HepG2 (cell line): Measurements from ENCODE around the gene COA1. TPM values are rescaled to one million over a fixed set of nuclear protein-coding genes. Genes with fewer than 3 reads are reported as not detected.
A peak's percentile ranks its signal among the peaks of the same experiment; 100 is the strongest.

ENCODE experiments used
- ATAC-seq: fragments of 200-7000 bp; cut with Tn5 transposase; 3 replicates; pipeline ENCODE4 v1.9.1; 2020; ENCODE audit warnings: mild to moderate bottlenecking, moderate library complexity
- BruUV-seq: library from RNA; stranded (reverse); fragments of 400-500 nt; replicated peaks from 2 replicates; lab custom pipeline; 2021; lab: Mats Ljungman, UMichigan
- CTCF ChIA-PET: fragments of 300-600 bp; formaldehyde crosslinking; extraction: SDS; loops from one replicate; lab custom pipeline; 2021; ENCODE audit warnings: low total read pairs, inconsistent platforms, low intra/inter-chr PET ratio; lab: Yijun Ruan, JAX
- POLR2A ChIA-PET: fragments of 350-600 bp; sonication (Branson Sonifier 250); formaldehyde crosslinking; loops from one replicate; lab custom pipeline; 2020; ENCODE audit warnings: antibody characterized with exemption, inconsistent platforms; lab: Yijun Ruan, JAX
- DNase-seq: peaks from one replicate; pipeline ENCODE4 v3.0.0-alpha.2; 2015; ENCODE audit warnings: low spot score
- FAIRE-seq: peaks from 3 replicates; lab custom pipeline; 2011; peaks lifted over from hg19 to GRCh38; lab: Jason Lieb, UNC
- H2AFZ ChIP-seq: one replicate; pipeline ENCODE4 v1.6.1; 2011; ENCODE audit warnings: low read length, inconsistent platforms
- H3K27ac ChIP-seq: fragments of 300-600 bp; 3 replicates; pipeline ENCODE4 v1.8.0; 2011; ENCODE audit warnings: mixed run types, mild to moderate bottlenecking, mixed read lengths, low read length, inconsistent platforms; ENCODE audit not compliant: insufficient read depth; ENCODE audit errors: extremely low read length
- H3K27me3 ChIP-seq, 2 experiments: fragments of 200-600 bp in 1 of 2; 2 replicates in 1 of 2; 3 replicates in 1 of 2; pipeline versions ENCODE4 v1.6.0 to v1.8.0; 2011; ENCODE audit warnings: low read length in 2 of 2, mild to moderate bottlenecking in 2 of 2, moderate library complexity in 2 of 2, inconsistent platforms in 1 of 2; ENCODE audit not compliant: insufficient read depth in 2 of 2, control insufficient read depth in 1 of 2
- H3K36me3 ChIP-seq, 2 experiments: fragments of 200-600 bp in 1 of 2; replicated peaks in 1 of 2; 2 replicates in 1 of 2; 3 replicates in 1 of 2; pipeline versions ENCODE4 v1.5.1 to v1.8.0; 2011; ENCODE audit warnings: low read length in 2 of 2, inconsistent platforms in 1 of 2; ENCODE audit not compliant: insufficient read depth in 2 of 2, control insufficient read depth in 1 of 2
- H3K4me1 ChIP-seq: 2 replicates; pipeline ENCODE4 v1.5.1; 2012; ENCODE audit warnings: low read length, inconsistent platforms; ENCODE audit not compliant: insufficient read depth
- H3K4me2 ChIP-seq: 2 replicates; pipeline ENCODE4 v1.6.0; 2011; ENCODE audit warnings: low read depth, low read length, inconsistent platforms
- H3K4me3 ChIP-seq, 3 experiments: fragments of 200-600 bp in 1 of 3; sonication (generic), shearing (Covaris generic) in 1 of 3; replicated peaks in 1 of 3; 2 replicates each; pipeline ENCODE4 v1.5.1; 2011 to 2016; ENCODE audit warnings: low read length in 3 of 3, inconsistent platforms in 2 of 3, low read depth in 2 of 3, mild to moderate bottlenecking in 2 of 3, control low read depth in 1 of 3, mixed read lengths in 1 of 3; ENCODE audit not compliant: insufficient read depth in 1 of 3
- H3K79me2 ChIP-seq: one replicate; pipeline ENCODE4 v1.6.1; 2011; ENCODE audit warnings: low read length, inconsistent platforms; ENCODE audit not compliant: insufficient read depth
- H3K9ac ChIP-seq: 2 replicates; pipeline ENCODE4 v1.6.0; 2011; ENCODE audit warnings: mild to moderate bottlenecking, low read depth, low read length, inconsistent platforms; ENCODE audit not compliant: insufficient read depth
- H3K9me3 ChIP-seq: 2 replicates; pipeline ENCODE4 v1.5.1; 2012; ENCODE audit warnings: mild to moderate bottlenecking, low read length
- H4K20me1 ChIP-seq: 2 replicates; pipeline ENCODE4 v1.6.0; 2011; ENCODE audit warnings: inconsistent platforms, mild to moderate bottlenecking, low read length, moderate library complexity; ENCODE audit not compliant: insufficient read depth
- AGO2 ChIP-seq: fragments of 200-400 bp; formaldehyde crosslinking; optimal IDR thresholded peaks from 2 replicates; pipeline ENCODE3; 2017; ENCODE audit warnings: mild to moderate bottlenecking, low read depth, low read length, moderate library complexity
- ATF1 ChIP-seq: IDR thresholded peaks from 2 replicates; pipeline ENCODE4 v1.6.1; 2016; ENCODE audit warnings: mild to moderate bottlenecking, control low read depth
- BHLHE40 ChIP-seq: IDR thresholded peaks from 2 replicates; pipeline ENCODE4 v1.6.1; 2011; ENCODE audit warnings: low read length, improper control_type of control experiment
- CBX5 ChIP-seq: sonication (generic); formaldehyde crosslinking; IDR thresholded peaks from 2 replicates; pipeline ENCODE4 v1.4.0; 2020; ENCODE audit warnings: missing genetic modification reagents, borderline replicate concordance
- MIER3 ChIP-seq: IDR thresholded peaks from 2 replicates; pipeline ENCODE4 v1.6.1; 2016; ENCODE audit warnings: missing compliant biosample characterization, borderline replicate concordance
- RARA ChIP-seq: IDR thresholded peaks from 2 replicates; pipeline ENCODE4 v1.6.1; 2016; ENCODE audit warnings: missing genetic modification reagents, missing compliant biosample characterization
- SP2 ChIP-seq: sonication (generic); formaldehyde crosslinking; IDR thresholded peaks from 2 replicates; pipeline ENCODE4 v1.5.1; 2020; ENCODE audit warnings: mild to moderate bottlenecking, missing genetic modification reagents
- TP53 ChIP-seq: sonication (generic); formaldehyde crosslinking; conservative IDR thresholded peaks from 2 replicates; pipeline ENCODE4 v1.4.0; 2020; ENCODE audit warnings: missing genetic modification reagents
- ZFP41 ChIP-seq: sonication (generic); formaldehyde crosslinking; IDR thresholded peaks from 2 replicates; pipeline ENCODE4 v1.4.0; 2020; ENCODE audit warnings: mild to moderate bottlenecking, missing genetic modification reagents, borderline replicate concordance
- ZNF251 ChIP-seq: sonication (generic); formaldehyde crosslinking; IDR thresholded peaks from 2 replicates; pipeline ENCODE4 v1.9.0; 2021; ENCODE audit warnings: mild to moderate bottlenecking, missing genetic modification reagents
- ZNF276 ChIP-seq: sonication (generic); formaldehyde crosslinking; IDR thresholded peaks from 2 replicates; pipeline ENCODE4 v1.4.0; 2020; ENCODE audit warnings: mild to moderate bottlenecking, low read depth, missing genetic modification reagents
- ZNF317 ChIP-seq: sonication (generic); formaldehyde crosslinking; IDR thresholded peaks from 2 replicates; pipeline ENCODE4 v1.5.0; 2020; ENCODE audit warnings: mild to moderate bottlenecking, missing genetic modification reagents
- WGBS: methylation state at CpG from one replicate; pipeline ENCODE4 v1.1.6; 2017; ENCODE audit warnings: low lambda C conversion rate; 5-methylcytosine and 5-hydroxymethylcytosine counted together
- in situ Hi-C: cut with HindIII; loops from 2 replicates; pipeline ENCODE4 v1.10.0; 2017; ENCODE audit warnings: low pct_unique_long_range_greater_than_20kb; ENCODE audit not compliant: extremely low pct_ligation_motif_present
- intact Hi-C: fragments of 100-400 bp; cut with micrococcal nuclease; formaldehyde crosslinking; loops from one replicate; pipeline ENCODE4 v1.10.0; 2022; ENCODE audit not compliant: unreplicated experiment
- polyA plus RNA-seq, 8 experiments: library from polyadenylated mRNA; depleted of rRNA in 3 of 8; stranded (reverse) in 7 of 8; unstranded in 1 of 8; fragments of >200 nt; fragmentation: Illumina TruSeq in 4 of 8; extraction: Trizol in 4 of 8; gene quantifications; 2 replicates each; pipeline versions ENCODE4 v1.2.1 to v1.2.3, GENCODE V29; 2011 to 2016; ENCODE audit warnings: low read depth in 4 of 8, missing spikeins in 1 of 8, mixed read lengths in 1 of 8; ENCODE audit not compliant: insufficient read depth in 1 of 8
- total RNA-seq, 5 experiments: library from RNA; depleted of rRNA; stranded (reverse); fragments of >200 nt; fragmentation: Illumina TruSeq; extraction: Trizol; gene quantifications; 2 replicates each; pipeline ENCODE4 v1.2.3, GENCODE V29; 2016; ENCODE audit warnings: low read depth in 1 of 5
- TF ChIP-seq, protein P1 (sequence below): sonication (generic); formaldehyde crosslinking; IDR thresholded peaks from 2 replicates; pipeline ENCODE4 v1.5.0; 2020; ENCODE audit warnings: mild to moderate bottlenecking, missing genetic modification reagents

COA1 gene
- total and polyA plus RNA-seq, 2 of the 13 experiments (the other 11 are each of a cell fraction or from before 2014, with no cell fraction given), result 33.2 to 65.7 TPM

- no peak for FAIRE-seq
- Histone ChIP-seq H4K20me1 (no peaks in the 10 kb centered on the region), H3K79me2 (peaks cover 20% of the 10 kb centered on the region), H3K4me2 (no peak overlapping the region), H2AFZ (no peak overlapping the region), H3K27ac (peak overlapping the region; percentile 9), H3K36me3 (peaks cover 25 to 62% of the 10 kb centered on the region in 2 experiments), H3K4me3 (no peak overlapping the region), H3K4me1 (peaks cover 49% of the 10 kb centered on the region), H3K9me3 (no peaks in the 10 kb centered on the region), H3K9ac (no peak overlapping the region), H3K27me3 (no peaks in the 10 kb centered on the region)
- 97% methylated on average over 7 of the region's 7 CpGs for WGBS
- no peak for TF ChIP-seq AGO2
- no peak for TF ChIP-seq BHLHE40
- TF ChIP-seq, protein P1, sequence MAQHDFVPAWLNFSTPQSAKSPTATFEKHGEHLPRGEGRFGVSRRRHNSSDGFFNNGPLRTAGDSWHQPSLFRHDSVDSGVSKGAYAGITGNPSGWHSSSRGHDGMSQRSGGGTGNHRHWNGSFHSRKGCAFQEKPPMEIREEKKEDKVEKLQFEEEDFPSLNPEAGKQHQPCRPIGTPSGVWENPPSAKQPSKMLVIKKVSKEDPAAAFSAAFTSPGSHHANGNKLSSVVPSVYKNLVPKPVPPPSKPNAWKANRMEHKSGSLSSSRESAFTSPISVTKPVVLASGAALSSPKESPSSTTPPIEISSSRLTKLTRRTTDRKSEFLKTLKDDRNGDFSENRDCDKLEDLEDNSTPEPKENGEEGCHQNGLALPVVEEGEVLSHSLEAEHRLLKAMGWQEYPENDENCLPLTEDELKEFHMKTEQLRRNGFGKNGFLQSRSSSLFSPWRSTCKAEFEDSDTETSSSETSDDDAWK (CRISPR knock-in tag), result no peak
- TF ChIP-seq CBX5 (CRISPR knock-in tag), result no peak
- TF ChIP-seq MIER3 (CRISPR knock-in tag), result no peak
- no peak for TF ChIP-seq ATF1 (CRISPR knock-in tag)
- TF ChIP-seq SP2, result no peak
- no peak for TF ChIP-seq TP53 (CRISPR knock-in tag)
- no peak for TF ChIP-seq RARA (CRISPR knock-in tag)
- no peak for TF ChIP-seq ZNF251 (CRISPR knock-in tag)
- no peak for TF ChIP-seq ZFP41 (CRISPR knock-in tag)
- TF ChIP-seq ZNF317, result no peak
- no peak for TF ChIP-seq ZNF276 (CRISPR knock-in tag)
- ChIA-PET POLR2A (interaction anchor here (1.3 kb wide), 1 partner anchor 12 kb away, joined by 3 read pairs; no protein-coding TSS in a partner anchor), CTCF (no interaction called here)
- no TSS peak for BruUV-seq
- no peak for ATAC-seq
- intact Hi-C loops, result no loop called here
- in situ Hi-C loops, result loop anchor here (10.0 kb wide), 1 partner anchor 47 kb away; no protein-coding TSS in a partner anchor
- DNase-seq, result no peak
Measured at GRCh38 chr7:43647339-43647672, 82.0 kb downstream of the COA1 start.
